K562 treated with DMSO at 1 percent for 12 hours (cell line): ENCODE measurements around the gene TBX21. TPM values are rescaled to one million over a fixed set of nuclear protein-coding genes. Genes with fewer than 3 reads are reported as not detected.

Source experiments
- total RNA-seq: library from RNA; unstranded; fragments of 300-600 nt; gene quantifications from 2 replicates; pipeline ENCODE4 v1.2.3, GENCODE V29; 2022; ENCODE audit not compliant: insufficient read depth

Gene TBX21
- not detected in 2 replicates for total RNA-seq

GRCh38 chr17:47733047-47733673, at the start of gene TBX21:
Gene TBX21, plus strand, starts transcription at chr17:47733236. Its CDS starts 219 bp downstream, at chr17:47733455.

GRCh38 chr17:47693731-47694580, 39.1 kb upstream of the TBX21 start, which contains the start of gene TBKBP1:
Gene TBKBP1, plus strand, starts transcription at chr17:47694161. Its CDS starts 1,952 bp downstream, at chr17:47696113.

Other genes with a start within 250 kb of the TBX21 start
- gene NPEPPS, start 202.1 kb upstream of the TBX21 start, total RNA-seq: 28.3 and 70.4 TPM in 2 replicates
- 51.8 and 201 TPM in 2 replicates for gene KPNB1, start 83.3 kb upstream of the TBX21 start, total RNA-seq
- 4.8 and 8.0 TPM in 2 replicates for gene TBKBP1, start 39.1 kb upstream of the TBX21 start, total RNA-seq
- gene OSBPL7, start 88.6 kb downstream of the TBX21 start, total RNA-seq: 6.1 and 14.3 TPM in 2 replicates
- 82.5 and 101 TPM in 2 replicates for gene MRPL10, start 98.3 kb downstream of the TBX21 start, total RNA-seq
- 1.0 and 2.1 TPM in 2 replicates for gene LRRC46, start 98.4 kb downstream of the TBX21 start, total RNA-seq
- 15.7 and 23.3 TPM in 2 replicates for gene SCRN2, start 108.0 kb downstream of the TBX21 start, total RNA-seq
- 7.9 and 12.4 TPM in 2 replicates for gene SP6, start 117.9 kb downstream of the TBX21 start, total RNA-seq
- gene SP2, start 163.0 kb downstream of the TBX21 start, total RNA-seq: 6.1 and 20.9 TPM in 2 replicates
- gene PNPO, start 208.3 kb downstream of the TBX21 start, total RNA-seq: 6.7 and 11.2 TPM in 2 replicates
- gene PRR15L, start 224.6 kb downstream of the TBX21 start, total RNA-seq: not detected in 2 replicates
- gene CDK5RAP3, start 237.9 kb downstream of the TBX21 start, total RNA-seq: 109 and 156 TPM in 2 replicates